ENCODE results near the gene GPX2. TPM values are rescaled to one million over a fixed set of nuclear protein-coding genes. Genes with fewer than 3 reads are reported as not detected.

GPX2 gene
- total RNA-seq, 1 experiment from 2014 or later: not detected

GRCh38 chr14:64945431-64946178 is 3.1 kb upstream of the GPX2 start:
- intact Hi-C loops (cut with micrococcal nuclease; ENCODE audit: unreplicated experiment): no loop called here
- ChIA-PET CTCF (no interaction called here), POLR2A (ENCODE audit: low non-redundant PET) (no interaction called here)
- Histone ChIP-seq H3K27me3 (replicated peaks; ENCODE audit: insufficient read depth, low read depth, low read length, poor library complexity) (no peaks in the 10 kb centered on the region), H3K4me3 (ENCODE audit: low read depth, low read length, poor library complexity, severe bottlenecking) (no peak overlapping the region), H3K4me1 (ENCODE audit: insufficient read depth, low read length, poor library complexity, severe bottlenecking) (peaks cover 8% of the 10 kb centered on the region), H3K9me3 (ENCODE audit: low read depth, low read length, poor library complexity, severe bottlenecking) (no peaks in the 10 kb centered on the region), H3K27ac (ENCODE audit: low read depth, low read length, poor library complexity, severe bottlenecking) (peak overlapping the region; percentile 8), H3K36me3 (ENCODE audit: insufficient read depth, low read length, poor library complexity, severe bottlenecking) (peaks cover 3% of the 10 kb centered on the region)
- BruUV-seq (replicated peaks): no TSS peak
- DNase-seq (ENCODE audit: low spot score): no peak
- TF ChIP-seq CTCF (conservative IDR thresholded peaks at IDR 0.05; ENCODE audit: low read depth, low read length): no peak
- no peak for TF ChIP-seq EZH2 (IDR thresholded peaks at IDR 0.05; ENCODE audit: borderline replicate concordance, low read depth, low read length, poor library complexity, severe bottlenecking)

- POLR2A ChIA-PET (ENCODE audit: low non-redundant PET): no interaction called here
- Histone ChIP-seq H3K36me3 (ENCODE audit: insufficient read depth, low read length, poor library complexity, severe bottlenecking) (peaks cover 3% of the 10 kb centered on the region), H3K27me3 (replicated peaks; ENCODE audit: insufficient read depth, low read depth, low read length, poor library complexity) (no peaks in the 10 kb centered on the region), H3K4me3 (ENCODE audit: low read depth, low read length, poor library complexity, severe bottlenecking) (no peak overlapping the region), H3K4me1 (ENCODE audit: insufficient read depth, low read length, poor library complexity, severe bottlenecking) (peaks cover 8% of the 10 kb centered on the region), H3K9me3 (ENCODE audit: low read depth, low read length, poor library complexity, severe bottlenecking) (no peaks in the 10 kb centered on the region), H3K27ac (ENCODE audit: low read depth, low read length, poor library complexity, severe bottlenecking) (no peak overlapping the region)
- intact Hi-C loops (cut with micrococcal nuclease; ENCODE audit: unreplicated experiment): no loop called here
- no peak for DNase-seq (ENCODE audit: low spot score)
- BruUV-seq (replicated peaks): no TSS peak
- TF ChIP-seq EZH2 (IDR thresholded peaks at IDR 0.05; ENCODE audit: borderline replicate concordance, low read depth, low read length, poor library complexity, severe bottlenecking) (no peak), CTCF (conservative IDR thresholded peaks at IDR 0.05; ENCODE audit: low read depth, low read length) (no peak)
- CTCF ChIA-PET: no interaction called here
Observed at GRCh38 chr14:64944861-64945260, 2.3 kb upstream of the GPX2 start.

GRCh38 chr14:64944041-64944440 is 1.5 kb upstream of the GPX2 start:
- no TSS peak for BruUV-seq (replicated peaks)
- peaks cover 8% of the 10 kb centered on the region for H3K4me1 ChIP-seq (ENCODE audit: insufficient read depth, low read length, poor library complexity, severe bottlenecking)
- TF ChIP-seq EZH2 (IDR thresholded peaks at IDR 0.05; ENCODE audit: borderline replicate concordance, low read depth, low read length, poor library complexity, severe bottlenecking) (no peak), CTCF (conservative IDR thresholded peaks at IDR 0.05; ENCODE audit: low read depth, low read length) (no peak)
- H3K36me3 ChIP-seq (ENCODE audit: insufficient read depth, low read length, poor library complexity, severe bottlenecking): peaks cover 3% of the 10 kb centered on the region
- no peak overlapping the region for H3K4me3 ChIP-seq (ENCODE audit: low read depth, low read length, poor library complexity, severe bottlenecking)
- no peaks in the 10 kb centered on the region for H3K27me3 ChIP-seq (replicated peaks; ENCODE audit: insufficient read depth, low read depth, low read length, poor library complexity)
- CTCF ChIA-PET: interaction anchor here (0.5 kb wide), 1 partner anchor 12 kb away, joined by 6 read pairs; no protein-coding TSS in a partner anchor
- no peaks in the 10 kb centered on the region for H3K9me3 ChIP-seq (ENCODE audit: low read depth, low read length, poor library complexity, severe bottlenecking)
- no peak overlapping the region for H3K27ac ChIP-seq (ENCODE audit: low read depth, low read length, poor library complexity, severe bottlenecking)
- no peak for DNase-seq (ENCODE audit: low spot score)
- POLR2A ChIA-PET (ENCODE audit: low non-redundant PET): no interaction called here
- intact Hi-C loops (cut with micrococcal nuclease; ENCODE audit: unreplicated experiment): no loop called here
